ENCODE measurements around the gene TNC.

DNA sequence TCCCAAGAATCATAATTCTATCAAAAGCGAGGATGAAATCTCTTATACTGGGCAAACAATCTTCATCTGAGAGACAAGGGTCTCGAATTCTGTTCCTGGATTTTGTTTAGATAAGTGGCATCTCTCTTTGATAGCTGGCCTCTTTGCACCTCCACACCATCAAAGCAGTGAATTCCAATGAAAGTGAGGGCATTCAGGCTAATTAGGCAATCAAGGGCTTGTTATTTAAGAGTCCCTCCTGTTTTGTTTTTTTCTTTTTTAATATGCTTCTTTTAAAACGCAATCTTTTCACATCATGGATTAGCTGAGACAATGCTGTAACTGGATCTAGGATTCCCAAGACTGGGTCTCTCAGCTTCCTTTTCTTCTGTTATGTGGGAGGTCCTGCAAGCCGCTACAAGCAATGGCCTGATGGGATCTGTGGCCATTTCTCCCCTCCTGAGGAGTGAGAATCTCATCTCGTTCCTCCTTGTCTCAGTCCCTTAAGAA is 67.9 kb downstream of the TNC start:
- TF ChIP-seq, protein P1, sequence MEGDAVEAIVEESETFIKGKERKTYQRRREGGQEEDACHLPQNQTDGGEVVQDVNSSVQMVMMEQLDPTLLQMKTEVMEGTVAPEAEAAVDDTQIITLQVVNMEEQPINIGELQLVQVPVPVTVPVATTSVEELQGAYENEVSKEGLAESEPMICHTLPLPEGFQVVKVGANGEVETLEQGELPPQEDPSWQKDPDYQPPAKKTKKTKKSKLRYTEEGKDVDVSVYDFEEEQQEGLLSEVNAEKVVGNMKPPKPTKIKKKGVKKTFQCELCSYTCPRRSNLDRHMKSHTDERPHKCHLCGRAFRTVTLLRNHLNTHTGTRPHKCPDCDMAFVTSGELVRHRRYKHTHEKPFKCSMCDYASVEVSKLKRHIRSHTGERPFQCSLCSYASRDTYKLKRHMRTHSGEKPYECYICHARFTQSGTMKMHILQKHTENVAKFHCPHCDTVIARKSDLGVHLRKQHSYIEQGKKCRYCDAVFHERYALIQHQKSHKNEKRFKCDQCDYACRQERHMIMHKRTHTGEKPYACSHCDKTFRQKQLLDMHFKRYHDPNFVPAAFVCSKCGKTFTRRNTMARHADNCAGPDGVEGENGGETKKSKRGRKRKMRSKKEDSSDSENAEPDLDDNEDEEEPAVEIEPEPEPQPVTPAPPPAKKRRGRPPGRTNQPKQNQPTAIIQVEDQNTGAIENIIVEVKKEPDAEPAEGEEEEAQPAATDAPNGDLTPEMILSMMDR (IDR thresholded peaks at IDR 0.05; ENCODE audit: poor library complexity), result no peak
- no peak for TF ChIP-seq EZH2 (IDR thresholded peaks at IDR 0.05; ENCODE audit: borderline replicate concordance)
